Measurements from ENCODE around the gene H2BK1. TPM values are rescaled to one million over a fixed set of nuclear protein-coding genes. Genes with fewer than 3 reads are reported as not detected.

H2BK1 gene
- total RNA-seq, 1 experiment from 2014 or later: not detected

DNA sequence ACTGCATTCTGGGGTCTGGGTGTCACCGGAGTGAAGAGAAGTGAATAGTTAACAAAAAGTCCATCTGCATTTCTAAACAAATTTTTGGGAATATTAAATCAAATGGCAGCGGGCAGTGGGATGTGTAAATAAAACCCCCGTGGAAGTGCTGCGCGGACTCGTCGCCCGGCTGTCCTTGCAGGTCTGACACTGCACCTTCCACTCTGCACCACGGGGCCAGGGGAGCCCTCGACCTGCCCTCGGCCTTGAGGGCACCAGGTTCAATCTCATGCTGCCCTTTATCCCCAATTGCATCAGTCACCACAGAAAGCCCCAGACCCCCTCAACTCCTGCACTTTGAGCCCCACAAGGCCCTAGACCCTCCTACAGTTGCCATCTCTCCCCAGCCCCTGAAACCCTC is 44.6 kb upstream of the H2BK1 start:
- no peak overlapping the region for H3K27ac ChIP-seq (ENCODE audit: low read length)
- ChIA-PET CTCF (no interaction called here), POLR2A (interaction anchor here (0.6 kb wide), 1 partner anchor 27 kb away, joined by 3 read pairs; no protein-coding TSS in a partner anchor)
- H3K4me3 ChIP-seq (ENCODE audit: low read depth in 2 of 2, low read length in 2 of 2): no peak overlapping the region
- H3K9me3 ChIP-seq (ENCODE audit: control insufficient read depth, insufficient read depth, low read depth, low read length): no peaks in the 10 kb centered on the region
- intact Hi-C loops (cut with micrococcal nuclease; ENCODE audit: unreplicated experiment): loop anchor here (5.0 kb wide), 1 partner anchor 47 kb away; no protein-coding TSS in a partner anchor
- DNase-seq (ENCODE audit: low read depth, low spot score) (no peak), ATAC-seq (no peak)
- in situ Hi-C loops (cut with HindIII; ENCODE audit: low pct_unique_long_range_greater_than_20kb, low sequenced_read_pairs): no loop called here
- BruUV-seq (replicated peaks): no TSS peak
- peaks cover 20% of the 10 kb centered on the region for H3K4me1 ChIP-seq (ENCODE audit: control insufficient read depth, insufficient read depth, low read length)
- H3K36me3 ChIP-seq (ENCODE audit: control insufficient read depth, insufficient read depth, low read length): no peaks in the 10 kb centered on the region
- TF ChIP-seq POLR2AphosphoS5 (IDR thresholded peaks at IDR 0.05; ENCODE audit: low read depth, low read length) (no peak), TCF7L2 (IDR thresholded peaks at IDR 0.05; ENCODE audit: low read depth, low read length) (no peak), SIN3A (IDR thresholded peaks at IDR 0.05; ENCODE audit: borderline replicate concordance, insufficient read depth, low read depth, low read length) (no peak)
- TF ChIP-seq, protein P1, sequence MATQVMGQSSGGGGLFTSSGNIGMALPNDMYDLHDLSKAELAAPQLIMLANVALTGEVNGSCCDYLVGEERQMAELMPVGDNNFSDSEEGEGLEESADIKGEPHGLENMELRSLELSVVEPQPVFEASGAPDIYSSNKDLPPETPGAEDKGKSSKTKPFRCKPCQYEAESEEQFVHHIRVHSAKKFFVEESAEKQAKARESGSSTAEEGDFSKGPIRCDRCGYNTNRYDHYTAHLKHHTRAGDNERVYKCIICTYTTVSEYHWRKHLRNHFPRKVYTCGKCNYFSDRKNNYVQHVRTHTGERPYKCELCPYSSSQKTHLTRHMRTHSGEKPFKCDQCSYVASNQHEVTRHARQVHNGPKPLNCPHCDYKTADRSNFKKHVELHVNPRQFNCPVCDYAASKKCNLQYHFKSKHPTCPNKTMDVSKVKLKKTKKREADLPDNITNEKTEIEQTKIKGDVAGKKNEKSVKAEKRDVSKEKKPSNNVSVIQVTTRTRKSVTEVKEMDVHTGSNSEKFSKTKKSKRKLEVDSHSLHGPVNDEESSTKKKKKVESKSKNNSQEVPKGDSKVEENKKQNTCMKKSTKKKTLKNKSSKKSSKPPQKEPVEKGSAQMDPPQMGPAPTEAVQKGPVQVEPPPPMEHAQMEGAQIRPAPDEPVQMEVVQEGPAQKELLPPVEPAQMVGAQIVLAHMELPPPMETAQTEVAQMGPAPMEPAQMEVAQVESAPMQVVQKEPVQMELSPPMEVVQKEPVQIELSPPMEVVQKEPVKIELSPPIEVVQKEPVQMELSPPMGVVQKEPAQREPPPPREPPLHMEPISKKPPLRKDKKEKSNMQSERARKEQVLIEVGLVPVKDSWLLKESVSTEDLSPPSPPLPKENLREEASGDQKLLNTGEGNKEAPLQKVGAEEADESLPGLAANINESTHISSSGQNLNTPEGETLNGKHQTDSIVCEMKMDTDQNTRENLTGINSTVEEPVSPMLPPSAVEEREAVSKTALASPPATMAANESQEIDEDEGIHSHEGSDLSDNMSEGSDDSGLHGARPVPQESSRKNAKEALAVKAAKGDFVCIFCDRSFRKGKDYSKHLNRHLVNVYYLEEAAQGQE (IDR thresholded peaks at IDR 0.05; ENCODE audit: insufficient read depth in 1 of 2, low read depth in 2 of 2, low read length in 1 of 2): no peak
- TF ChIP-seq, protein P2, sequence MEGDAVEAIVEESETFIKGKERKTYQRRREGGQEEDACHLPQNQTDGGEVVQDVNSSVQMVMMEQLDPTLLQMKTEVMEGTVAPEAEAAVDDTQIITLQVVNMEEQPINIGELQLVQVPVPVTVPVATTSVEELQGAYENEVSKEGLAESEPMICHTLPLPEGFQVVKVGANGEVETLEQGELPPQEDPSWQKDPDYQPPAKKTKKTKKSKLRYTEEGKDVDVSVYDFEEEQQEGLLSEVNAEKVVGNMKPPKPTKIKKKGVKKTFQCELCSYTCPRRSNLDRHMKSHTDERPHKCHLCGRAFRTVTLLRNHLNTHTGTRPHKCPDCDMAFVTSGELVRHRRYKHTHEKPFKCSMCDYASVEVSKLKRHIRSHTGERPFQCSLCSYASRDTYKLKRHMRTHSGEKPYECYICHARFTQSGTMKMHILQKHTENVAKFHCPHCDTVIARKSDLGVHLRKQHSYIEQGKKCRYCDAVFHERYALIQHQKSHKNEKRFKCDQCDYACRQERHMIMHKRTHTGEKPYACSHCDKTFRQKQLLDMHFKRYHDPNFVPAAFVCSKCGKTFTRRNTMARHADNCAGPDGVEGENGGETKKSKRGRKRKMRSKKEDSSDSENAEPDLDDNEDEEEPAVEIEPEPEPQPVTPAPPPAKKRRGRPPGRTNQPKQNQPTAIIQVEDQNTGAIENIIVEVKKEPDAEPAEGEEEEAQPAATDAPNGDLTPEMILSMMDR (IDR thresholded peaks at IDR 0.05): no peak
- H3K27me3 ChIP-seq (ENCODE audit: control insufficient read depth, insufficient read depth, low read length): no peaks in the 10 kb centered on the region

DNA sequence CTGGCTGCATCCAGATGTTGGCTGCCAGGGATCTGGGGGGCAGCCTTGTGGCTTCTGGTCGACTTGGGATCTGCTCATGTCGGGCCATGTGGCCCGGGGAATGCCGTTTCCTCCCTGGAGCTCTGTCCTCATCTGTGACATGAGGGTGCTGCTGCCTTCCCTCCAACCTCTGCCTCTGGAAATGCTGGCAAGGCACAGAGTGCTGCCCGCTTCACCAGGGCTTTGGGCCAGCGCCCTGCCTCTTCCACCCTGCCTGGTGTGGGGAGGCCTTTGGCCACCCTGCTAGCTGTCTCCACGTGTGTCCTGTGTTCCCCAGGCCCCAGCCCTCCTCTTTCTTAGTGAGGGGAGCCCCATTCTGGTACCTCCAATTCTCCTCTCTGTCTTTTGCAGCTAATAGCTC is 44.0 kb upstream of the H2BK1 start:
- BruUV-seq (replicated peaks): no TSS peak
- H3K27ac ChIP-seq (ENCODE audit: low read length): no peak overlapping the region
- ChIA-PET POLR2A (interaction anchor here (0.6 kb wide), 1 partner anchor 27 kb away, joined by 3 read pairs; no protein-coding TSS in a partner anchor), CTCF (no interaction called here)
- no peaks in the 10 kb centered on the region for H3K27me3 ChIP-seq (ENCODE audit: control insufficient read depth, insufficient read depth, low read length)
- DNase-seq (ENCODE audit: low read depth, low spot score) (no peak), ATAC-seq (no peak)
- no peak overlapping the region for H3K4me3 ChIP-seq (ENCODE audit: low read depth in 2 of 2, low read length in 2 of 2)
- in situ Hi-C loops (cut with HindIII; ENCODE audit: low pct_unique_long_range_greater_than_20kb, low sequenced_read_pairs) (no loop called here), intact Hi-C loops (cut with micrococcal nuclease; ENCODE audit: unreplicated experiment) (loop anchor here (5.0 kb wide), 1 partner anchor 48 kb away; no protein-coding TSS in a partner anchor)
- peaks cover 25% of the 10 kb centered on the region for H3K4me1 ChIP-seq (ENCODE audit: control insufficient read depth, insufficient read depth, low read length)
- no peaks in the 10 kb centered on the region for H3K9me3 ChIP-seq (ENCODE audit: control insufficient read depth, insufficient read depth, low read depth, low read length)
- no peaks in the 10 kb centered on the region for H3K36me3 ChIP-seq (ENCODE audit: control insufficient read depth, insufficient read depth, low read length)
- TF ChIP-seq, protein P2 (IDR thresholded peaks at IDR 0.05): no peak
- TF ChIP-seq TCF7L2 (IDR thresholded peaks at IDR 0.05; ENCODE audit: low read depth, low read length) (no peak), SIN3A (IDR thresholded peaks at IDR 0.05; ENCODE audit: borderline replicate concordance, insufficient read depth, low read depth, low read length) (no peak), POLR2AphosphoS5 (IDR thresholded peaks at IDR 0.05; ENCODE audit: low read depth, low read length) (no peak)
- TF ChIP-seq, protein P1 (IDR thresholded peaks at IDR 0.05; ENCODE audit: insufficient read depth in 1 of 2, low read depth in 2 of 2, low read length in 1 of 2): no peak

All from Panc1 (cell line).